ENCODE results near the gene PPARG.
"Not testable (repeated sequence)": the region's sequence is repeated elsewhere in the genome, so short reads cannot be mapped to it uniquely, and the experiment has no call there.

The PPARG gene

DNA sequence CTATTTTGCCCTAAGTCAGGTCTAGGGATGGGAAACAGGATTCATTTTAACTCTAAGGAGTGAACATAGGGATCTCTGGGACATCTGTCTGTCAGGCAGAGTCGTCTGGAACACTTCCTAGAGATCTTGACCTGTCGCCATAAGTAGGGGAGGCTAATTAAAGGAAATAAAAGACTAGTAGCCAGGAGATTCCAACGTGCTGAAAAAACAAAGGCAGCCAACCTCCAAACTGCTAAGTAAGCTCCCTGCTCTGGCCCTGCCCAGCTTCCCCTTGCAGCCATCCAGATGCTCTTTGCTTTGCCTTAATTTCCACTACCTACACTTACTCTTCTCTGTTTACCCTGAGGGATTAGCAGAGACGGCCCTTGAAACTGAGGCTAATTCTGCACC is 177.0 kb downstream of the PPARG start:
- DNase-seq = no peak

DNA sequence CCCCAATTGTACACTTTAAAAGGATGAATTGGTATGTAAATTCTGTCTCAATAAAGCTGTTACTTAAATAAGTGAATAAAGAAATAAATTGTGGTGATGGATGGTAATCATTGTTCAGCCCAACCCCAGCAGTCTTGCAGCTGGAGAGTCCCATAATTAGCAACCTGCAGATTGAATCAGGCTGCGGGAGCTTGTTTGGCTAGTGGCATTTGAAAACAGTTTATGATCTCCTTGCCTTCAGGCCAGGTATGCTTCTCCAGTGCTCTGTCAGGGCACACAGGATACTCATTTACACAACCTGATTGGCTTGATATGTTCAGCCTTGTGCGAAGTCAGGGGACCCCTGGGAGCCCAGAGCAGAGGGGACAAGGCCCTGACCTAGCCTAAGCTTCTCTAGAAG is 178.9 kb downstream of the PPARG start:
- DNase-seq = no peak

DNA sequence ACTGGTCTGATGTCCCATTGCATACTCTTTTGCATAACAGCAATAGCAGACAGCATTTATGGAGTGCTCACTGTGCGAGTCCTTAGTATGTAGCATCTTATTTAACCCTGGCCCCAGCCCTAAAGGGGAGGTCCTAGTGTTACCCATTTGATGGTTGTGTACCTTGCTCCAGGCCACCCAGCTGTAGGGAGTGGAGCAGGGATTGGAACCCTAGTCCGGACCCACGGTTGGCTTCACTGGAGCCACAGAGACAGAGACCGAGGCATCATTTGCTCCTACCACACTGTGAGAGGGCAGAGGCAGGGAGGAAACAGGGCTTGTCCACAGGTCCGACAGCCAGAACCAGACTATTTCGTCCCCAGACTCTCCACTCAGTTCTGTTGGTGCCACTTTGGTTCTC is 179.4 kb downstream of the PPARG start:
- DNase-seq = no peak

DNA sequence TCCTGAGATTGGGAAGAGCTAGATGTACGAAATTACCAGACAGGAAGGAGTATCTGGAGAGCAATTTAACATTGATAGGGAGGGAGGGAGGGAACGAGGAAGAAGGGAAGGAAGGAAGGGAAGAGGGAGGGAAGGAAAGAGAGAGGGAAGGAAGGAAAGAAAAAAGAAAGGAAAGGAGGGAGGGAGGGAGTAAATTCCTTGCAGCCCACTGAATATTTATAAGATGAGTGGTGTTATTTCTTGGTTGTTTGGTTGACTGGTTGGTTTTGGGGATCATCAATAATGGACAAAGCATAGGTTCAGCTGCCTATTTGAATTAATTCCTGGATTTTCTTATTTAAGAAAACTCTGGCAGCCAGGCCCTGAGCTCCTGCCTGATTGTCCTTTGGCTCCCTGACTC is 179.9 kb downstream of the PPARG start:
- no peak for DNase-seq

DNA sequence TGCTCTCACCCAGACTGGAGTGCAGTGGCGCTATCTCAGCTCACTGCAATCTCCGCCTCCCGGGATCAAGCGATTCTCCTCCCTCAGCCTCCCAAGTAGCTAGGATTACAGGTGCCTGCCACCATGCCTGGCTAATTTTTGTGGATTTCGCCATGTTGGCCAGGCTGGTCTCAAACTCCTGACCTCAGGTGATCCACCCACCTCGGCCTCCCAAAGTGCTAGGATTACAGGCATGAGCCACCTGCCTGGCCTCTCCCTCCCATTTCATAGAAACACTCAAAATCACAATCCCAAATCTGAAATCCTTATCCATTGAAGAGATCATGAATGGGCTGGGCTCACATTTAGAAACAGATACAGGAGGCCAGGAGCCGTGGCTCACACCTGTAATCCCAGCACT is 180.4 kb downstream of the PPARG start:
- DNase-seq = not testable (repeated sequence)

DNA sequence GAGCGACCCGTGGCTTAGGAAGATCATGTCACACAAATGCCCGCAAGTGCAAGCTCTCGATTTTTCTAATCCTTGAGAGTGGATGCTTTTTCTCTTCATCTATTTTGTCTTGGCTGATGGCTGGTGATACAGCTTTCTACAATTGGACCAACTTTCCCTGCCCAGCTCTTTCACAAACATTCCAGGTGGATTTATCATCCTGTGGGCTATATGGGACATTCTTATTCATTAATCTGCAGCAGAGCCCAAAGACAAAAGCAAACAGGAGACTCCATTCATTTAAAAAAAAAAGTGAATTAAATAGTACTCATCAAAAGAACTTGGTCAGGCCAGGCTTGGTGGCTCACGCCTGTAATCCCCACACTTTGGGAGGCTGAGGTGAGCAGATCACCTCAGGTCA is 181.2 kb downstream of the PPARG start:
- no peak for DNase-seq

DNA sequence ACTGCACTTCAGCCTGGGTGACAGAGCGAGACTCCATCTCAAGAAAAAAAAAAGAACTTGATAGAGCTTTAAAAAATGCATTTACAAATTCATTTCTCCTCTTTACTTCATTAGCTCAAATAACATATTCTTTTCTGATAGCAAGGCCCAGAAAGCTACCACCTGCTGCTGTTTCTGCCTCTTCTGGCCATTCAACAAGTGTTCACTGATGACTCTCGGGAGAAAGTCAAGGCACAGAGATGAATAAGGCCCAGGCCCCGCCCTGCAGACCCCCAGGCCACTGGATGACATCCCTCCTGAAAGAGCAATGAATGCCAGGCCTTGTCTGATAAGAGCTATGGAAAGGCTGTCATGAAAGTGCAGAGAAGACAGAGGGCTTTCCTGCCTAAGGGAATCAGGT is 181.8 kb downstream of the PPARG start:
- no peak for DNase-seq

DNA sequence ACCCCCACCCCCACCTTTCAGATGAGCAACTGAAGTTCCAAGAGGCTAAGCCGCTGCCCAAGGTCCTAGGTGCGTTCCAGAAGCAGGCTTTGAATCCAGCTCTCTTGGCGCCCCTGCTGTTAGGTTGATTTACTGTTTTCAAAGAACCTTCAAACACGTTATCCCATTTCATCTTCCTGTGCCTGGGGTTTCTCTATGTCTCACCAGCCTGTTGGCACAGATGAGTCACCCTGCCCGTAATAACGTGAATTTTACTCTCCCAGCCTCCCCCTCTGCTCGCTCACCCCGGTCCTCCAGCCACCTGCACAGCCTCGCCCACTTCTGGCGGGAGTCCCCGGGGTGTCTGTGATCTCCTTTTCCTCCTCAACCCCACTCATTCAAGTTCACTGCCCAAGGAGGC is 182.4 kb downstream of the PPARG start:
- DNase-seq = peak; percentile 83

DNA sequence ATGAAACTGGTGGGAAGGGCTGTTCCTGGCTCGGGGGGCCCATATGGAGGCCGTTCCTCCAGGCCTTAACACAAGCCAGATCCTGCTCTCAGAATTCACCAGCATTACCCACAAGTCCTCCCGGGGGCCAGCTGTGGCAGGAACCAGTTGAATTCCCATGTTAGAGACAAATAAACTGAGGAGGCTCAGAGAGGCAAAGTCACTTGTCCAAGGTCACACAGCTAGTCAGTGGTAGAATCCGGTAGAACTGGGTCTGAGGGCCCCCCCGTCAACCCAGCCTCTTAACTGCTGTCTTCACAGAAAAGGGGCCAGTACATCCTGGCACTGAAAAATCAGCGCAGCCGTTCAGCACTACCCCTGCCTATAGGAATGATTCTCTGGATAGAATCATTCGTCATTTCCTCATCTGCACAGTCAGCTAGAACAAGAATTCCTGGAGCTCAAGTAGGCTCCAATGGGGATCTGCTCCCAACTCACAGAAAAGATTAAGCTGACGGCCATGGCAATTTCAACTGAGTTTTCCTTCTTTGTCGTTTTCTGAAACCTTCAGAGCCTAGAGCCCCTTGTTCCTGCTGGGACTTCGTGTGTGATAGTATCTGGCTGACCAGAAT is 183.2 kb downstream of the PPARG start:
- no peak for DNase-seq

DNA sequence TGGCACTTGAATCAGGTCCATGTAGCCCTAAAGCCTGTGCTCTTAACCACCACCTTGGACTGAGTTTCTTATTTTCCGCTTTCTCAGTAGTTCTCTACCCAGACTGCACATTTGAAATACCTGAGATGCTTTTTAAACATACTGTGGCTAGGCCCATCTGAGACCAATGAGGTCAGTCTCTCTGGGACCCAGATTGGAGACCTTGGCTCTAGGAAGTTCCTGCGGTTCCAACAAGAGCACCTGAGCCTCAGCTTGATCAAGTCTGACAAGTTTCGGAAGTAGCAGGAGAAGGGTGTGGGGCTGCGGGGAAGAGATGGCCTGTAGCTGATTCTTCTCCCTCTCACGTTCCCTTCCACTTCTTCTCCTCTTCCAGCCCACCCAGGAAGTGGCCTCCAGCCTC is 183.9 kb downstream of the PPARG start:
- DNase-seq = no peak

DNA sequence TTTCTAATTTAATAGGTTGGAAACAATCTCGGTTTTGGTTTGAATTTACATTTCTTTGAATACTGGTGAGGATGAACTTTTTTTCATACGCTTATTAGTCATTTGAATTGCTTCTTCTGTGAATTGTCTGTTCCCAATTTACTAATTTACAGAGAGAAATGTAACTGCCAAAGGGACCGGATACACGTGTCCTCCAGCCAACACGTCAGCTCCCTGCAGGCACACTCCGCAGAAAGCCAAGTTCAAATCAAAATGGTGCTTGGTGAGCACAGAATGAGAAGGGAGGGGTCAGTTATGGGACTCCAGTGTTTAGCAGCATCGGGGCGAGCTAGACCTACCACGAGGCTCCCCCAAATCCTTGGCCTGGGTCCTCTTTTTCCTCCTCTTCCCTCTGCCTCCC is 184.6 kb downstream of the PPARG start:
- DNase-seq = no peak

DNA sequence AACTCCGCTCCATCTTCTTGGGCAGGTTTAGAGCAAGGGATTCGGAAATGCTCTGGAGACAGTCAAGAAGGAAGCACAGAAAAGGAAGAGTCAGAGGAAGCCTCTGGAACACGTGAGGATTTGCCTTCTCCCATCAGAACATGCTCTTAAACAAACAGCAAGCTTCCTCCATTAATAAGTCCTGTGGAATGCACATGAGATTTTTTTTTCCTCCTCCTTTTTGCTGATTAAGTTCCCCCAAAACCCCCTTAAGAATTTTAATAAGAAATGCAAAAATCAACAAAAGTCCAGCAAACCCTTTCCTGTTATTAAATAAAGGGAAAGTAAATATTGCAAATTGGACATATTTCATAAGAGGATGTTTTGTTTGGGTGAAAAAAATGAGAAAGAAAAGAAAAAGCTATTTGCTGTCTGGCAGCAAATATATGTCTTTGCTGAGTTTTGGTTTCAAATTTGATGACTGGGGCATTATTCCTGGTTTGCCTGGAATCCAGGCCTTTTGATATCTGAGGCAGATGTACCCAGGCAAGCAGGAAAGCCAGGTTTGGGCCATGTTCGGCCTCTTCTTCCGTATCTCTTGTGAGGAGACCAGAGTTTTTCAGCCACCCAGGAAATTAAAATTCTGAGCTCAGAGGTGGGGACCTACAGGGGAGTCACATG is 187.5 kb downstream of the PPARG start:
- no peak for DNase-seq

DNA sequence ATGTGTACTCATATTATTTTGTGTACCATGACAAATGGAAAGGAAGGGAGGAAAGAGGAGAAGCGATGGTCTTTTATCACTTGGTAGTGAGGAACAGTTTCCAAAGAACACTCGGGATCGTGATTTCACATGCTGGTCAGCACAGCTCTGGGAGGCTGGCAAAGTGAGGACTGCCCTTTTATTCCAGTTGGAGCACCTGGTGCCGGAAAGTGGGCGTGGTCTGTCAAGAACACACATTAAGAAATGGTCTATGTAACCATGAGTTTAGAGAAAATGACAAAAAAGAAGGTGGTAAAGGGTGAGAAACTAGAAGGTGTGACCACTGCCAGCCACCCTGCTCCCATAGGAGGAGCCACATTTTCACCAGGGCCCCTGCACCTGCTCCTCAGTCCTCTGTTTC is 188.4 kb downstream of the PPARG start:
- DNase-seq = no peak

DNA sequence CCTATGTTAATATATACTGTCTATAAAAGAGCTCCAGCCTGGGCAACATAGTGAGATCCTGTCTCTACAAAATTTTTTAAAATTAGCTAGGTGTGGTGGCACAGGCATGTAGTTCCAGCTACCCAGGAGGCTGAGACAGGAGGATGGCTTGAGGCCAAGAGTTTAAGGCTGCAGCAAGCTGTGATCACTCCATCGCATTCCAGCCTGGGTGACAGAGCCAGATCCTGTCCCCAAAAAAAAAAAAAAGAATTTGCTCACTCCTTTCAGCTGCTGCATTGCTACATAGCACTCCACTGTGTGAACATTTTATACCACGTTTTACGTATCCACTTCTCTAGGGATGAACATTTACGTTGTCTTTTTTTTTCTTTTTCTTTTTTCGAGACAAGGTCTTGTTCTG is 189.5 kb downstream of the PPARG start:
- no peak for DNase-seq

DNA sequence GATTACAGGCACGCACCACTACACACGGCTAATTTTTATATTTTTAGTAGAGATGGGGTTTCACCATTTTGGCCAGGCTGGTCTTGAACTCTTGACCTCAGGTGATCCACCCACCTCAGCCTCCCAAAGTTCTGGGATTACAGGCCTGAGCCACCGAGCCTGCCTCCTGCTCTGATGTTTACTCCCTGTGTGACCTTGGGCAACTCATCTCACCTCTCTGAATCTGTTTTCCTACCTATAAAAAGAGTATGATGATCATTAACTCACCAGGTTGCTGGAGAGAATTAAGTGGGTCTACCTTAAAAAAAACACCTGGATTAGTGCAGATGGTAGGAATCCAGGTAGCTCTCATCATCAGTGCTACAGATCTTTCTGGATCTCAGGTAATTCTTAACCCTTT is 190.3 kb downstream of the PPARG start:
- DNase-seq = not testable (repeated sequence)

DNA sequence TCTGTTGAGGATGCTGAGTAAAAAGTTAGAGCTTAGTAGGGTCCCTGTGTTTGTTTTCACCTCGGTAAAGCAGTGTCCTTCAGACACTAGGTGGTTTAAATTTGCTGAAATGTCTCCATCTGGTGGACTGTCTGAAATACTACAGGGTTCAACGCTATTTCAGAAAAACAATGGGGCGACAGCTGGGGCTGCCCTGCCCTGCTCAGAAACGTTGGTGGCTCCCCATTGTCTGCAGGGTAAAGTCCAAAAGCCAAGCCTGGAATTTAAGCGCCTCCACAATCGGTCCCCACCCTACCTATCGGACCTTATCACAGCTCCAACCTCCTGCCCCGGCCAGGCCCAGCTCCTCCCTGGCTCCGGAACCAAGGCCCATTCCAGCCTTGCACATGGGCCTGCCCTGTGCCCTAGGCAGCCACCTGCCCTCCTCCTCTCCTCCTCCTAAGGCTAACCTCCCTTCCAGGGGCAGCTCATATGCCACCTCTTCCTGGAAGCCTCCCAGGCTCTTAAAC is 191.1 kb downstream of the PPARG start:
- DNase-seq = no peak

DNA sequence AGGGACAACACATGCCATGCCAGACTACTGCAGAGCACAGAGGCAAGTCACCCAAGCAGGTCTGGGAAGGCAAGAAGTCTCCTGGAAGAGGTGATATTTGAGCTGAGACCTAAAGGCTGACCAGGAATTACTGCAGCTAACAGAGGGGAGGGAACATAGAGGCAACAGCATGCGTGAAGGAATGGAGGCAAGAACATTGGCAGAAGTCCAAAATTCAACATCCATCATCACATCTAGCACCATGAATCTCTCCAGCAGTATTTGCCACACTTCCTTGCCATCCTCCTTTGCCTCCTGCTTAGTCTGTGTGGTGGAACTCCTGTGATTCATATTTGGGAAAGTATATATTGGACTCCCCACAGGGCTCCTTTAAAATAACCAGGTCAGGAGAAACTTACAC is 194.5 kb downstream of the PPARG start:
- DNase-seq = no peak

DNA sequence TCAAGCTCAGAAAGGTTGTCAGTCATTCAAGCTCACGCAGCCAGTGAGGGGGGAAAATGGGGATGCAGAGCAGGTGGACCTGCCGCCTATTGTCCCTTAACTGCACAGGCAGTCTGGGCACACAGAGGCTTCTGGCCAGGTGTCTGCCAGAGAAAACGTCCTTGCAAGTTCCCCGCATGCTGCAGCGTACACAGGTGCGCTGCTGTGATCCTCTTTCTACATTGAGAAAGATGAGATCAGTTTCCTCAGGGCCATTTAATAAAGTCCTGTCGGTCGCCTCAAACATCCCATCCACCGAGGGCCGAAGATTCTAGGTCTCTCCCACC is 195.0 kb downstream of the PPARG start:
- no peak for DNase-seq
